Measurements from ENCODE around the gene CD99L2. TPM values are rescaled to one million over a fixed set of nuclear protein-coding genes. Genes with fewer than 3 reads are reported as not detected.
A peak's percentile ranks its signal among the peaks of the same experiment; 100 is the strongest.

CD99L2 gene
- total RNA-seq, 1 experiment from 2014 or later, result 54.7 TPM

- Histone ChIP-seq H3K9me3 (no peaks in the 10 kb centered on the region), H3K36me3 (no peaks in the 10 kb centered on the region), H3K27me3 (no peaks in the 10 kb centered on the region), H3K4me3 (no peak overlapping the region)
- no peak for DNase-seq
These were observed 121.0 kb downstream of the CD99L2 start for GRCh38 chrX:150777328-150777992.

GRCh38 chrX:150775569-150776350 lies 122.7 kb downstream of the CD99L2 start:
- Histone ChIP-seq H3K27me3 (no peaks in the 10 kb centered on the region), H3K36me3 (no peaks in the 10 kb centered on the region), H3K9me3 (no peaks in the 10 kb centered on the region), H3K4me3 (no peak overlapping the region)
- no peak for DNase-seq

GRCh38 chrX:150774798-150775568 lies 123.5 kb downstream of the CD99L2 start:
- H3K36me3 ChIP-seq, result no peaks in the 10 kb centered on the region
- H3K27me3 ChIP-seq, result no peaks in the 10 kb centered on the region
- no peak overlapping the region for H3K4me3 ChIP-seq
- DNase-seq, result no peak
- H3K9me3 ChIP-seq, result no peaks in the 10 kb centered on the region

GRCh38 chrX:150773634-150774033 lies 124.8 kb downstream of the CD99L2 start:
- Histone ChIP-seq H3K36me3 (no peaks in the 10 kb centered on the region), H3K27me3 (no peaks in the 10 kb centered on the region), H3K9me3 (no peaks in the 10 kb centered on the region), H3K4me3 (no peak overlapping the region)
- no peak for DNase-seq

GRCh38 chrX:150773117-150773516 lies 125.4 kb downstream of the CD99L2 start:
- DNase-seq, result no peak
- no peaks in the 10 kb centered on the region for H3K27me3 ChIP-seq
- H3K4me3 ChIP-seq, result no peak overlapping the region
- no peaks in the 10 kb centered on the region for H3K9me3 ChIP-seq
- no peaks in the 10 kb centered on the region for H3K36me3 ChIP-seq

- Histone ChIP-seq H3K4me3 (no peak overlapping the region), H3K36me3 (no peaks in the 10 kb centered on the region), H3K27me3 (no peaks in the 10 kb centered on the region), H3K9me3 (no peaks in the 10 kb centered on the region)
- DNase-seq, result peak; percentile 45
These were observed 126.1 kb downstream of the CD99L2 start for GRCh38 chrX:150772150-150772970.

GRCh38 chrX:150771116-150771515 lies 127.4 kb downstream of the CD99L2 start:
- H3K4me3 ChIP-seq, result no peak overlapping the region
- H3K9me3 ChIP-seq, result no peaks in the 10 kb centered on the region
- H3K27me3 ChIP-seq, result no peaks in the 10 kb centered on the region
- DNase-seq, result no peak
- no peaks in the 10 kb centered on the region for H3K36me3 ChIP-seq

- Histone ChIP-seq H3K36me3 (no peaks in the 10 kb centered on the region), H3K27me3 (no peaks in the 10 kb centered on the region), H3K9me3 (no peaks in the 10 kb centered on the region), H3K4me3 (no peak overlapping the region)
- DNase-seq, result no peak
These were observed 127.8 kb downstream of the CD99L2 start for GRCh38 chrX:150770623-150771022.

- H3K9me3 ChIP-seq, result no peaks in the 10 kb centered on the region
- no peaks in the 10 kb centered on the region for H3K27me3 ChIP-seq
- no peak overlapping the region for H3K4me3 ChIP-seq
- DNase-seq, result no peak
- no peaks in the 10 kb centered on the region for H3K36me3 ChIP-seq
These were observed 129.1 kb downstream of the CD99L2 start for GRCh38 chrX:150769408-150769807.

- Histone ChIP-seq H3K4me3 (no peak overlapping the region), H3K27me3 (no peaks in the 10 kb centered on the region), H3K9me3 (no peaks in the 10 kb centered on the region), H3K36me3 (no peaks in the 10 kb centered on the region)
- no peak for DNase-seq
These were observed 129.8 kb downstream of the CD99L2 start for GRCh38 chrX:150768580-150769190.

- Histone ChIP-seq H3K36me3 (no peaks in the 10 kb centered on the region), H3K9me3 (no peaks in the 10 kb centered on the region), H3K4me3 (no peak overlapping the region), H3K27me3 (no peaks in the 10 kb centered on the region)
- DNase-seq, result no peak
These were observed 130.4 kb downstream of the CD99L2 start for GRCh38 chrX:150768132-150768485.

GRCh38 chrX:150767475-150768131 lies 130.9 kb downstream of the CD99L2 start:
- H3K36me3 ChIP-seq, result no peaks in the 10 kb centered on the region
- no peak for DNase-seq
- H3K4me3 ChIP-seq, result no peak overlapping the region
- H3K27me3 ChIP-seq, result no peaks in the 10 kb centered on the region
- no peaks in the 10 kb centered on the region for H3K9me3 ChIP-seq

- Histone ChIP-seq H3K27me3 (no peaks in the 10 kb centered on the region), H3K36me3 (no peaks in the 10 kb centered on the region), H3K9me3 (no peaks in the 10 kb centered on the region), H3K4me3 (no peak overlapping the region)
- DNase-seq, result no peak
These were observed 131.4 kb downstream of the CD99L2 start for GRCh38 chrX:150767045-150767395.

- no peak for DNase-seq
- Histone ChIP-seq H3K4me3 (no peak overlapping the region), H3K27me3 (no peaks in the 10 kb centered on the region), H3K36me3 (no peaks in the 10 kb centered on the region), H3K9me3 (no peaks in the 10 kb centered on the region)
These were observed 132.0 kb downstream of the CD99L2 start for GRCh38 chrX:150766351-150767044.

GRCh38 chrX:150765782-150766350 lies 132.6 kb downstream of the CD99L2 start:
- no peak for DNase-seq
- no peaks in the 10 kb centered on the region for H3K9me3 ChIP-seq
- no peaks in the 10 kb centered on the region for H3K36me3 ChIP-seq
- H3K27me3 ChIP-seq, result no peaks in the 10 kb centered on the region
- H3K4me3 ChIP-seq, result no peak overlapping the region

All from MG63 (cell line).